Gastrocnemius medialis (tissue), 4 donors: Measurements from ENCODE around the gene GTF2H2. TPM values are rescaled to one million over a fixed set of nuclear protein-coding genes. Genes with fewer than 3 reads are reported as not detected.
"Not testable (repeated sequence)": the region's sequence is repeated elsewhere in the genome, so short reads cannot be mapped to it uniquely, and the experiment has no call there.

Experiments used
- ATAC-seq, 2 donors: fragments of 150-250 bp; one replicate each; pipeline ENCODE4 v1.9.1; 2016
- DNase-seq, 2 donors: peaks; one replicate each; pipeline ENCODE4 v3.0.0-alpha.2; 2019
- H3K27ac ChIP-seq, 4 donors: fragments of 200-600 bp; sonication (generic); 1 replicate in 1 of 4; 2 replicates in 3 of 4; pipeline ENCODE4 v1.5.1; 2016 to 2018; ENCODE audit warnings: mild to moderate bottlenecking in 2 of 4, moderate library complexity in 1 of 4
- H3K27me3 ChIP-seq, 3 donors: fragments of 200-600 bp; sonication (generic) in 2 of 3; 1 replicate in 1 of 3; 2 replicates in 2 of 3; pipeline versions ENCODE4 v1.5.1 to v1.6.0; 2016 to 2019; ENCODE audit warnings: mild to moderate bottlenecking in 1 of 3, moderate library complexity in 1 of 3
- H3K36me3 ChIP-seq, 2 donors: fragments of 200-600 bp; sonication (generic) in 1 of 2; one replicate each; pipeline ENCODE4 v1.5.1; 2017 to 2018
- H3K4me1 ChIP-seq, 2 donors: fragments of 200-600 bp; sonication (generic) in 1 of 2; one replicate each; pipeline ENCODE4 v1.5.1; 2016 to 2017; ENCODE audit warnings: mild to moderate bottlenecking in 2 of 2
- H3K4me3 ChIP-seq, 4 donors: fragments of 200-600 bp; sonication (generic) in 3 of 4; 1 replicate in 1 of 4; 2 replicates in 3 of 4; pipeline ENCODE4 v1.5.1; 2016 to 2019; ENCODE audit warnings: mild to moderate bottlenecking in 2 of 4
- H3K9me3 ChIP-seq, 3 donors: fragments of 200-600 bp; sonication (generic) in 2 of 3; 1 replicate in 1 of 3; 2 replicates in 2 of 3; pipeline ENCODE4 v1.5.1; 2016 to 2019
- CTCF ChIP-seq, 5 experiments: fragments of 450-650 bp in 3 of 5; fragments of 200-600 bp in 2 of 5; sonication (generic) in 2 of 5; IDR thresholded peaks in 4 of 5; conservative IDR thresholded peaks in 1 of 5; 1 replicate in 4 of 5; 2 replicates in 1 of 5; pipeline ENCODE4 v1.5.1; 2016 to 2019; ENCODE audit warnings: antibody characterized with exemption in 5 of 5, mild to moderate bottlenecking in 3 of 5, moderate library complexity in 3 of 5
- POLR2A ChIP-seq, 2 donors: fragments of 450-650 bp; IDR thresholded peaks; one replicate each; pipeline ENCODE4 v1.6.1; 2017; ENCODE audit warnings: antibody characterized with exemption in 2 of 2, mild to moderate bottlenecking in 2 of 2, moderate library complexity in 2 of 2
- in situ Hi-C, 4 donors: fragments of 200-750 bp; cut with MboI; loops; one replicate each; pipeline versions ENCODE4 v1.15.0 to v1.8.0; 2017; ENCODE audit warnings: low sequenced_read_pairs in 4 of 4
- intact Hi-C: fragments of 100-400 bp; cut with DNase I; formaldehyde crosslinking; loops from one replicate; pipeline ENCODE4 v1.15.1; 2023; ENCODE audit warnings: low total_unique reads
- total RNA-seq, 4 donors: library from RNA; depleted of rRNA; stranded (reverse); fragments of >200 nt; gene quantifications; one replicate each; pipeline versions ENCODE4 v1.1.0 to v1.2.3, GENCODE V29; 2016

Gene GTF2H2
- total RNA-seq, 4 donors from 2014 or later, result 4.3 to 8.5 (median 7.4) TPM

GRCh38 chr5:71014176-71014575, 53.3 kb downstream of the GTF2H2 start:
- no peak for TF ChIP-seq CTCF (IDR thresholded peaks at IDR 0.05 in 4 of 5, conservative IDR thresholded peaks at IDR 0.05 in 1 of 5)
- TF ChIP-seq POLR2A (IDR thresholded peaks at IDR 0.05), result no peak
- H3K9me3 ChIP-seq, result no peaks in the 10 kb centered on the region
- H3K4me1 ChIP-seq, result no peaks in the 10 kb centered on the region
- no peak overlapping the region for H3K4me3 ChIP-seq
- H3K27ac ChIP-seq, result no peak overlapping the region
- no peaks in the 10 kb centered on the region for H3K27me3 ChIP-seq
- in situ Hi-C loops, result no loop called here
- DNase-seq (no peak), ATAC-seq (no peak)
- no peaks in the 10 kb centered on the region for H3K36me3 ChIP-seq
- intact Hi-C loops, result no loop called here

DNA sequence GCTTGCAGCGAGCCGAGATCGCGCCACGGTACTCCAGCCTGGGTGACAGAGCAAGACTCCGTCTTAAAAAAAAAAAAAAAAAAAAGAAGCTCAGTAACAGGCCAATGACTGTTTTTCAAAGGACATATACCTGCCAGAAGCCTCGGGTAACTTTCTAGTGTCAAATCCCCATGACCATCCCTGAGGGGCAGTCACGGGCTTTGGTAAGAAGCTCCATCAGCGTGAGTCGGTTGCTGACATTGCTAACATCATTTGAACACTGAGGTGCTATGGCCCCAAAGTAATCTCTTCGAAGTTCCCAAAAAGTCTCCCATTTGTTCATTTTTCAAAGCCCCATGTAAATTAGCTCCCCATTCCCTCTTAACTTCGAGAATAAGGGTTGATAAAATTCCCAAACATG, 53.9 kb downstream of the GTF2H2 start:
- no peak for TF ChIP-seq POLR2A (IDR thresholded peaks at IDR 0.05)
- TF ChIP-seq CTCF (IDR thresholded peaks at IDR 0.05 in 4 of 5, conservative IDR thresholded peaks at IDR 0.05 in 1 of 5), result no peak
- no peaks in the 10 kb centered on the region for H3K9me3 ChIP-seq
- H3K27me3 ChIP-seq, result no peaks in the 10 kb centered on the region
- H3K4me1 ChIP-seq, result no peaks in the 10 kb centered on the region
- H3K27ac ChIP-seq, result no peak overlapping the region
- intact Hi-C loops, result no loop called here
- ATAC-seq, result no peak
- DNase-seq, result no peak
- H3K4me3 ChIP-seq, result no peak overlapping the region
- H3K36me3 ChIP-seq, result no peaks in the 10 kb centered on the region
- in situ Hi-C loops, result no loop called here

DNA sequence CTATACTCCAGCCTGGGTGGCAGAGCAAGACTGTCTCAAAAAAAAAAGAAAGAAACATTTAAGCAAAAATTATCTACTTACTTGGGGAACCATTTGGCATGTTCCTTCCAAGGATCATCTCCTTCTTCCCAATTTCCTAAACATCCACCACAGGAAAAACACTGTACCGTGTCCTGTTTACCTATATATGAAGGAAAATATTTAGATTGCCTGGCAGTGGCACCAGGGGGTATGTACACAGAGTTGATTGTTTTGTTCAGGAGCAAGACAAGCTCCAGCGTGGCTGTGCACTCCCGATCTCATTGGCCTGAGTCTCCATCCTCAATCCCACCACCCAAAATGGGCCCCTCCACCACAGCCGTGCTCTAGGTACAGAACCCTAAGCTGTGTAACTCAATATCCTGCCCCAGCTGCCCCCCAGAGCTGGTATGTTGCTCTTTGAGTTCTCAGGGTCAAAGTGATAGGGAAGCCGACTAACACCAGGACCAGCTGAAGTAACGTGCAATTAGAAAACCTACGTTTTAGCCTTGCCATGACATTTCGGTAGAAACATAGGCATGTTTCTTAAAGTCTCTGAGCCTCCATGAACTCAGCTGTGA, 56.2 kb downstream of the GTF2H2 start:
- no peak for ATAC-seq
- in situ Hi-C loops, result no loop called here

GRCh38 chr5:71006983-71007382, 60.5 kb downstream of the GTF2H2 start:
- H3K4me3 ChIP-seq, ATAC-seq, H3K4me1 ChIP-seq, H3K9me3 ChIP-seq, in situ Hi-C loops, H3K27ac ChIP-seq, H3K27me3 ChIP-seq, DNase-seq, intact Hi-C loops, H3K36me3 ChIP-seq: not testable (repeated sequence)

More for the DNA sequence above, 56.2 kb downstream of the GTF2H2 start:
- intact Hi-C loops, result no loop called here
- DNase-seq, result no peak
- Histone ChIP-seq H3K4me1 (no peaks in the 10 kb centered on the region), H3K36me3 (no peaks in the 10 kb centered on the region), H3K27ac (no peak overlapping the region), H3K27me3 (no peaks in the 10 kb centered on the region), H3K9me3 (no peaks in the 10 kb centered on the region), H3K4me3 (no peak overlapping the region)
- TF ChIP-seq POLR2A (IDR thresholded peaks at IDR 0.05) (no peak), CTCF (IDR thresholded peaks at IDR 0.05 in 4 of 5, conservative IDR thresholded peaks at IDR 0.05 in 1 of 5) (no peak)

Other genes starting within 250 kb of the GTF2H2 start
- gene SERF1A, start 167.0 kb downstream of the GTF2H2 start, total RNA-seq, result 10 to 100 TPM in 1 of 4 donors, 1 to 10 TPM in 3; 2.9 to 15.0 (median 6.2) TPM
- gene SMN1, start 142.6 kb downstream of the GTF2H2 start, total RNA-seq, result 10 to 100 TPM; 15.9 to 29.6 (median 16.6) TPM
- gene NAIP, start 42.3 kb downstream of the GTF2H2 start, total RNA-seq, result 1 to 10 TPM; 1.7 to 6.5 (median 2.1) TPM